Measurements from ENCODE around the gene MRI1. TPM values are rescaled to one million over a fixed set of nuclear protein-coding genes. Genes with fewer than 3 reads are reported as not detected.
A peak's percentile ranks its signal among the peaks of the same experiment; 100 is the strongest.

The MRI1 gene
- total and polyA plus RNA-seq, 10 of the 15 experiments (the other 5 are each of a cell fraction or from before 2014, with no cell fraction given) = 5.4 to 50.3 (median 28.3) TPM

GRCh38 chr19:13766095-13766481 is 1.8 kb downstream of the MRI1 start:
- H3K9me3 ChIP-seq (replicated peaks; ENCODE audit: control insufficient read depth, insufficient read depth, low read length) = no peaks in the 10 kb centered on the region
- no peak overlapping the region for H2AFZ ChIP-seq (ENCODE audit: control insufficient read depth, low read depth, low read length)
- DNase-seq (ENCODE audit: low read depth, low spot score) (no peak), FAIRE-seq (no peak), ATAC-seq (no peak)
- SMC1A ChIA-PET (ENCODE audit: uncharacterized antibody, unreplicated experiment) = interaction anchor here (0.8 to 2.0 kb wide), 2 partner anchors 8 to 9 kb away, joined by 4 to 6 read pairs; partner anchors contain the start of gene C19orf53
- in situ Hi-C loops (cut with MboI) = no loop called here
- H4K20me1 ChIP-seq (ENCODE audit: control insufficient read depth, insufficient read depth) = no peaks in the 10 kb centered on the region
- H3K79me2 ChIP-seq (ENCODE audit: control insufficient read depth, insufficient read depth, low read length) = peaks cover 19% of the 10 kb centered on the region
- peaks cover 4 to 5% of the 10 kb centered on the region in 2 experiments; a peak in 3 of 4 replicates for H3K36me3 ChIP-seq (ENCODE audit: control insufficient read depth in 2 of 2, insufficient read depth in 2 of 2, low read length in 1 of 2)
- POLR2A ChIA-PET = no interaction called here
- no peak overlapping the region; the same call in 1 of the 2 replicates for H3K4me2 ChIP-seq (ENCODE audit: control insufficient read depth, insufficient read depth)
- no peaks in the 10 kb centered on the region for H3K4me1 ChIP-seq (ENCODE audit: control insufficient read depth, insufficient read depth, low read length)
- no TSS peak for BruUV-seq (replicated peaks)
- TF ChIP-seq NFYA (IDR thresholded peaks at IDR 0.05; ENCODE audit: borderline replicate concordance, low read depth, low read length) (no peak), MTA2 (IDR thresholded peaks at IDR 0.05; ENCODE audit: low read depth) (no peak), POLR2AphosphoS5 (IDR thresholded peaks at IDR 0.05; ENCODE audit: low read length) (no peak), IKZF1 (conservative IDR thresholded peaks at IDR 0.05) (no peak), PAX8 (IDR thresholded peaks at IDR 0.05) (no peak), PML (IDR thresholded peaks at IDR 0.05; ENCODE audit: low read length) (no peak), NR2C1 (IDR thresholded peaks at IDR 0.05) (no peak), HDAC6 (IDR thresholded peaks at IDR 0.05; ENCODE audit: unreplicated experiment) (no peak), PRDM15 (CRISPR knock-in tag; IDR thresholded peaks at IDR 0.05) (no peak), TARDBP (IDR thresholded peaks at IDR 0.05; ENCODE audit: borderline replicate concordance) (no peak), RCOR1 (conservative IDR thresholded peaks at IDR 0.05; ENCODE audit: low read depth, low read length) (no peak), WRNIP1 (IDR thresholded peaks at IDR 0.05; ENCODE audit: borderline replicate concordance, low read depth, low read length) (no peak), KLF5 (IDR thresholded peaks at IDR 0.05; ENCODE audit: partially characterized antibody) (no peak)
- H3K4me3 ChIP-seq = 0 out of 2 replicates have a peak overlapping the region, but pooled peaks have one; percentile 83
- intact Hi-C loops (cut with micrococcal nuclease; ENCODE audit: unreplicated experiment) = no loop called here
- no peak overlapping the region for H3K27ac ChIP-seq (ENCODE audit: control insufficient read depth, insufficient read depth)
- CTCF ChIA-PET = no interaction called here
- H3K27me3 ChIP-seq (replicated peaks in 1 of 2; ENCODE audit: control insufficient read depth in 2 of 2, insufficient read depth in 2 of 2, low read length in 1 of 2) = no peaks in the 10 kb centered on the region
- 97% methylated on average over 3 of the region's 3 CpGs for WGBS (ENCODE audit: insufficient coverage, insufficient replicate concordance, low lambda C conversion rate, missing lambda C conversion rate)
- H3K9ac ChIP-seq (ENCODE audit: control insufficient read depth, insufficient read depth, low read length) = no peak overlapping the region
- RAD21 ChIA-PET (ENCODE audit: unreplicated experiment) = no interaction called here
